Measurements from ENCODE around the gene INTS6.

DNA sequence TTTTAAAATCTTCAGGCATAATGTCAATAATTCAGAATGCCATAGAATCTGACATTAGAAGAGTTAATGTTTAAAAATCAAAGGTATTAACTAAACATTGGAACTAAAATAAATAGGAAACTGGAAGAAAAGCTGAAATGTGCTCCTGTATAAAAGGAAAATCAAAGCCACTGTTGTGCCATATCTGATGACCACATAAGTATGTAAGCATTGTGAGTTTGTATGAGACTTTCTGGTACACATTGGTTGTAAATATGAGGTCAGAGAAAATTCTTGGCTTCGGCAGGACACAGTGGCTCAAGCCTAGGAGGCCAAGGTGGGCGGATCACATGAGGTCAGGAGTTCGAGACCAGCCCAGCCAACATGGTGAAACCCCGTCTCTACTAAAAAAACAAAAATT lies 48.3 kb upstream of the INTS6 start:
- TF ChIP-seq BHLHE40 (IDR thresholded peaks at IDR 0.05; ENCODE audit: borderline replicate concordance): no peak
- no peak for TF ChIP-seq ELF4 (IDR thresholded peaks at IDR 0.05)
- TF ChIP-seq, protein P1, sequence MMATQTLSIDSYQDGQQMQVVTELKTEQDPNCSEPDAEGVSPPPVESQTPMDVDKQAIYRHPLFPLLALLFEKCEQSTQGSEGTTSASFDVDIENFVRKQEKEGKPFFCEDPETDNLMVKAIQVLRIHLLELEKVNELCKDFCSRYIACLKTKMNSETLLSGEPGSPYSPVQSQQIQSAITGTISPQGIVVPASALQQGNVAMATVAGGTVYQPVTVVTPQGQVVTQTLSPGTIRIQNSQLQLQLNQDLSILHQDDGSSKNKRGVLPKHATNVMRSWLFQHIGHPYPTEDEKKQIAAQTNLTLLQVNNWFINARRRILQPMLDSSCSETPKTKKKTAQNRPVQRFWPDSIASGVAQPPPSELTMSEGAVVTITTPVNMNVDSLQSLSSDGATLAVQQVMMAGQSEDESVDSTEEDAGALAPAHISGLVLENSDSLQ (IDR thresholded peaks at IDR 0.05): no peak
- TF ChIP-seq FOXM1 (IDR thresholded peaks at IDR 0.05; ENCODE audit: borderline replicate concordance): no peak
- TF ChIP-seq HDGF (IDR thresholded peaks at IDR 0.05; ENCODE audit: borderline replicate concordance): no peak
- TF ChIP-seq FOXA1 (IDR thresholded peaks at IDR 0.05): no peak
- TF ChIP-seq SP1 (IDR thresholded peaks at IDR 0.05): no peak
- no peak for TF ChIP-seq LEF1 (IDR thresholded peaks at IDR 0.05; ENCODE audit: borderline replicate concordance)
- TF ChIP-seq SUZ12 (IDR thresholded peaks at IDR 0.05): no peak
- no peak for TF ChIP-seq ZNF384 (IDR thresholded peaks at IDR 0.05)

All from HEK293T (cell line).